GM12878 (cell line): ENCODE measurements around the gene NCF2. TPM values are rescaled to one million over a fixed set of nuclear protein-coding genes. Genes with fewer than 3 reads are reported as not detected.

Experiments
- ATAC-seq: fragments of 200-7000 bp; cut with Tn5 transposase; 3 replicates; pipeline ENCODE4 v1.9.1; 2020; ENCODE audit warnings: mild to moderate bottlenecking, moderate library complexity
- BruUV-seq: library from RNA; stranded (reverse); fragments of 400-500 nt; replicated peaks from 2 replicates; lab custom pipeline; 2021; lab: Mats Ljungman, UMichigan
- CTCF ChIA-PET: fragments of 300-600 bp; sonication (Branson Sonifier 250); formaldehyde crosslinking; extraction: SDS; loops from one replicate; lab custom pipeline; 2021; ENCODE audit warnings: inconsistent platforms; lab: Yijun Ruan, JAX
- POLR2A ChIA-PET: fragments of 350-600 bp; formaldehyde crosslinking; extraction: SDS; loops from one replicate; lab custom pipeline; 2021; ENCODE audit warnings: inconsistent platforms; lab: Charles Lee
- RAD21 ChIA-PET: fragments of 300-600 bp; sonication (Branson Sonifier 250); formaldehyde crosslinking; loops from one replicate; lab custom pipeline; 2023; ENCODE audit warnings: antibody characterized with exemption; ENCODE audit not compliant: unreplicated experiment; lab: Charles Lee
- SMC1A ChIA-PET: fragments of 300-600 bp; sonication (Branson Sonifier 250); formaldehyde crosslinking; loops from one replicate; lab custom pipeline; 2023; ENCODE audit not compliant: unreplicated experiment, uncharacterized antibody; lab: Charles Lee
- DNase-seq: peaks from one replicate; pipeline ENCODE4 v3.0.0-alpha.2; 2011; ENCODE audit warnings: low read depth, low spot score
- FAIRE-seq: peaks from 3 replicates; lab custom pipeline; 2011; peaks lifted over from hg19 to GRCh38; lab: Jason Lieb, UNC
- H2AFZ ChIP-seq: 2 replicates; pipeline ENCODE4 v1.6.0; 2011; ENCODE audit warnings: low read depth, low read length, control low read depth; ENCODE audit not compliant: control insufficient read depth
- H3K27ac ChIP-seq: 2 replicates; pipeline ENCODE4 v1.5.1; 2011; ENCODE audit warnings: control low read depth; ENCODE audit not compliant: control insufficient read depth, insufficient read depth
- H3K27me3 ChIP-seq, 2 experiments: replicated peaks in 1 of 2; 2 replicates each; pipeline versions ENCODE4 v1.6.0 to v1.6.1; 2011; ENCODE audit warnings: low read length in 1 of 2; ENCODE audit not compliant: control insufficient read depth in 2 of 2, insufficient read depth in 2 of 2
- H3K36me3 ChIP-seq, 2 experiments: 2 replicates each; pipeline ENCODE4 v1.5.1; 2011; ENCODE audit warnings: low read length in 1 of 2; ENCODE audit not compliant: control insufficient read depth in 2 of 2, insufficient read depth in 2 of 2
- H3K4me1 ChIP-seq: 2 replicates; pipeline ENCODE4 v1.6.1; 2011; ENCODE audit warnings: mild to moderate bottlenecking, low read length, moderate library complexity, mixed read lengths; ENCODE audit not compliant: control insufficient read depth, insufficient read depth
- H3K4me2 ChIP-seq: 2 replicates; pipeline ENCODE4 v1.6.0; 2011; ENCODE audit warnings: control low read depth; ENCODE audit not compliant: control insufficient read depth, insufficient read depth
- H3K4me3 ChIP-seq: fragments of 200-600 bp; sonication (generic); 2 replicates; pipeline ENCODE4 v1.5.1; 2016
- H3K79me2 ChIP-seq: 2 replicates; pipeline ENCODE4 v1.6.0; 2011; ENCODE audit warnings: low read length; ENCODE audit not compliant: control insufficient read depth, insufficient read depth
- H3K9ac ChIP-seq: 2 replicates; pipeline ENCODE4 v1.8.0; 2011; ENCODE audit warnings: low read length, control low read depth, mixed read lengths; ENCODE audit not compliant: control insufficient read depth, insufficient read depth
- H3K9me3 ChIP-seq: replicated peaks from 3 replicates; pipeline ENCODE4 v1.5.1; 2011; ENCODE audit warnings: mild to moderate bottlenecking, low read length; ENCODE audit not compliant: control insufficient read depth, insufficient read depth
- H4K20me1 ChIP-seq: 2 replicates; pipeline ENCODE4 v1.6.0; 2011; ENCODE audit not compliant: control insufficient read depth, insufficient read depth
- BCL11A ChIP-seq: IDR thresholded peaks from 2 replicates; pipeline ENCODE4 v1.6.1; 2011; ENCODE audit warnings: low read depth, low read length
- HDAC6 ChIP-seq: fragments of 200-600 bp; sonication (generic); IDR thresholded peaks from one replicate; pipeline ENCODE4 v1.8.0; 2017; ENCODE audit warnings: antibody characterized with exemption; ENCODE audit not compliant: unreplicated experiment
- MEF2B ChIP-seq: fragments of 450-650 bp; IDR thresholded peaks from 2 replicates; pipeline ENCODE4 v1.6.1; 2018; ENCODE audit warnings: mild to moderate bottlenecking, moderate library complexity; ENCODE audit not compliant: partially characterized antibody, poor library complexity, severe bottlenecking
- NFXL1 ChIP-seq: fragments of 450-650 bp; IDR thresholded peaks from 2 replicates; pipeline ENCODE4 v1.6.1; 2017; ENCODE audit warnings: antibody characterized with exemption, mild to moderate bottlenecking, borderline replicate concordance
- ZNF592 ChIP-seq: fragments of 450-650 bp; IDR thresholded peaks from 2 replicates; pipeline ENCODE4 v1.6.1; 2017; ENCODE audit warnings: mild to moderate bottlenecking, moderate library complexity
- WGBS: methylation state at CpG from one replicate; pipeline ENCODE4 v1.1.6; 2016; ENCODE audit warnings: low lambda C conversion rate; ENCODE audit not compliant: insufficient replicate concordance, insufficient coverage; ENCODE audit errors: missing lambda C conversion rate; 5-methylcytosine and 5-hydroxymethylcytosine counted together
- in situ Hi-C: fragments of 300-500 bp; cut with MboI; formaldehyde crosslinking; loops from 9 replicates; pipeline ENCODE4 v1.14.3; 2018; ENCODE audit warnings: mixed read lengths
- intact Hi-C: fragments of 100-400 bp; cut with micrococcal nuclease; formaldehyde crosslinking; loops from one replicate; pipeline ENCODE4 v1.14.2; 2022; ENCODE audit not compliant: unreplicated experiment
- polyA plus RNA-seq, 11 experiments: library from polyadenylated mRNA; depleted of rRNA in 4 of 11; unstranded in 6 of 11; stranded (reverse) in 5 of 11; fragments of >200 nt; fragmentation: Nextera tagmentation in 4 of 11; fragmentation: Illumina TruSeq in 1 of 11; extraction: Ambion mirVana in 4 of 11; extraction: Trizol in 1 of 11; gene quantifications; 1 replicate in 1 of 11; 2 replicates in 10 of 11; pipeline versions ENCODE4 v1.2.1 to v1.2.3, GENCODE V29; 2011 to 2016; ENCODE audit warnings: inconsistent platforms in 2 of 11, missing spikeins in 2 of 11, low read depth in 1 of 11
- total RNA-seq, 4 experiments: library from RNA; depleted of rRNA in 3 of 4; stranded (reverse); fragments of >200 nt in 3 of 4; fragmentation: Illumina TruSeq in 1 of 4; extraction: Trizol in 1 of 4; gene quantifications; 2 replicates each; pipeline versions ENCODE4 v1.2.1 to v1.2.3, GENCODE V29; 2013 to 2021

The NCF2 gene
- total and polyA plus RNA-seq, 10 of the 15 experiments (the other 5 are each of a cell fraction or from before 2014, with no cell fraction given) = 31.4 to 256 (median 77.1) TPM

GRCh38 chr1:183576537-183576936, 13.7 kb downstream of the NCF2 start:
- no peak for TF ChIP-seq ZNF592
- no peak for TF ChIP-seq HDAC6
- TF ChIP-seq MEF2B = no peak
- no peak for TF ChIP-seq NFXL1
- no peak for TF ChIP-seq BCL11A
- peaks cover 3% of the 10 kb centered on the region; the same call in 1 of the 2 replicates for H3K4me1 ChIP-seq
- H3K27ac ChIP-seq = no peak overlapping the region
- no peak overlapping the region for H3K9ac ChIP-seq
- BruUV-seq = TSS peak; percentile 24
- intact Hi-C loops = no loop called here
- DNase-seq (no peak), FAIRE-seq (no peak), ATAC-seq (no peak)
- no peaks in the 10 kb centered on the region for H3K9me3 ChIP-seq
- no peaks in the 10 kb centered on the region for H3K79me2 ChIP-seq
- peaks cover 3 to 30% of the 10 kb centered on the region in 2 experiments; a peak in 2 of 4 replicates for H3K36me3 ChIP-seq
- RAD21 ChIA-PET = no interaction called here
- SMC1A ChIA-PET = interaction anchor here (1.1 to 4.8 kb wide), 3 partner anchors 12 to 46 kb away, joined by 5 to 50 read pairs (median 5); partner anchors contain the start of gene NCF2
- H3K4me3 ChIP-seq = no peak overlapping the region
- no peaks in the 10 kb centered on the region for H3K27me3 ChIP-seq
- in situ Hi-C loops = no loop called here
- no peaks in the 10 kb centered on the region for H4K20me1 ChIP-seq
- CTCF ChIA-PET = interaction anchor here (0.8 to 1.4 kb wide), 5 partner anchors 33 to 339 kb away, joined by 3 to 6 read pairs (median 3); no protein-coding TSS in a partner anchor
- POLR2A ChIA-PET = interaction anchor here (1.3 to 1.4 kb wide), 2 partner anchors 11 kb away, joined by 3 to 6 read pairs; no protein-coding TSS in a partner anchor
- no peak overlapping the region for H2AFZ ChIP-seq
- H3K4me2 ChIP-seq = no peak overlapping the region
- 78% methylated on average over 8 of the region's 8 CpGs for WGBS
